Activated naive CD4-positive, alpha-beta T cell treated with anti-CD3 and anti-CD28 coated beads for 36 hours (primary cell): Measurements from ENCODE around the gene PTK7. TPM values are rescaled to one million over a fixed set of nuclear protein-coding genes. Genes with fewer than 3 reads are reported as not detected.

ENCODE experiments used
- CTCF ChIA-PET: fragments of 350-600 bp; sonication (Branson Sonifier 250); formaldehyde crosslinking; loops from one replicate; lab custom pipeline; 2021; ENCODE audit warnings: antibody characterized with exemption; lab: Charles Lee
- DNase-seq: peaks from one replicate; pipeline ENCODE4 v3.0.0-alpha.2; 2020
- H3K27ac Mint-ChIP-seq: one replicate; pipeline ENCODE4 v1.8.0; 2021; ENCODE audit warnings: mild to moderate bottlenecking, mixed read lengths
- H3K27me3 Mint-ChIP-seq: one replicate; pipeline ENCODE4 v1.8.0; 2021; ENCODE audit warnings: low read depth, mixed read lengths
- H3K36me3 Mint-ChIP-seq: one replicate; pipeline ENCODE4 v1.8.0; 2021; ENCODE audit warnings: low read depth, mixed read lengths
- H3K4me1 Mint-ChIP-seq: one replicate; pipeline ENCODE4 v1.8.0; 2021; ENCODE audit warnings: low read depth, mixed read lengths
- H3K4me3 Mint-ChIP-seq: one replicate; pipeline ENCODE4 v1.8.0; 2021; ENCODE audit warnings: mild to moderate bottlenecking, moderate library complexity, mixed read lengths
- H3K9me3 Mint-ChIP-seq: one replicate; pipeline ENCODE4 v1.8.0; 2021; ENCODE audit warnings: mixed read lengths
- intact Hi-C: fragments of 100-400 bp; cut with micrococcal nuclease; formaldehyde crosslinking; loops from one replicate; pipeline ENCODE4 v1.15.1; 2023
- total RNA-seq, 2 experiments: library from RNA; stranded (reverse); gene quantifications; one replicate each; pipeline ENCODE4 v1.2.3, GENCODE V29; 2021

The PTK7 gene
- total RNA-seq, 2 experiments from 2014 or later, result 2.0 to 2.2 TPM

DNA sequence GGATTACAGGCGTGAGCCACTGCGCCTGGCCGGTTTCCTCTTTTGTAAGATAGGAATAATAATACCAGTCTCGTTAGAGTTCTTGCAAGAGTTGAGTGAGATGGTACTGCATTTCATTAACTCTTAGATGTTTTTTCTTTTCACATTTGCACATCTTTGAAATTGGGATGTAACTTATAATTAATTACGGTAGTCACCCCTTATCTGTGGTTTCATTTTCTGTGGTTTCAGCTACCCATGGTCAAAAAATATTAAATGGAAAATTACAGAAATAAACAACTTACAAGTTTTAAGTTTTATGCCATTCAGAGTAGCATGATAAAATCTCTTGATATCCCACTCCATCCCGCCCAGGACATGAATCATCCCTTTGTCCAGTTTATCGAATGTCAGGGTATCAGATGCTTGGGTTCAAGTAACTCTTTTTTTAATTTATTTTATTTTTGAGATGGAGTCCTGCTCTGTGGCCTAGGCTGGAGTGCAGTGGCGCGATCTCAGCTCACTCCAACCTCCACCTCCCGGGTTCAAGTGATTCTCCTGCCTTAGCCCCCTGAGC is 15.4 kb downstream of the PTK7 start:
- no peak overlapping the region for H3K4me3 Mint-ChIP-seq
- no peaks in the 10 kb centered on the region for H3K27me3 Mint-ChIP-seq
- CTCF ChIA-PET, result no interaction called here
- H3K36me3 Mint-ChIP-seq, result no peaks in the 10 kb centered on the region
- no peaks in the 10 kb centered on the region for H3K9me3 Mint-ChIP-seq
- intact Hi-C loops, result no loop called here
- H3K4me1 Mint-ChIP-seq, result peaks cover 6% of the 10 kb centered on the region
- H3K27ac Mint-ChIP-seq, result no peak overlapping the region
- no peak for DNase-seq

GRCh38 chr6:43092635-43093034 is 16.5 kb downstream of the PTK7 start:
- H3K9me3 Mint-ChIP-seq, result no peaks in the 10 kb centered on the region
- CTCF ChIA-PET, result no interaction called here
- peaks cover 6% of the 10 kb centered on the region for H3K4me1 Mint-ChIP-seq
- no peak overlapping the region for H3K27ac Mint-ChIP-seq
- no peaks in the 10 kb centered on the region for H3K36me3 Mint-ChIP-seq
- H3K27me3 Mint-ChIP-seq, result no peaks in the 10 kb centered on the region
- intact Hi-C loops, result no loop called here
- H3K4me3 Mint-ChIP-seq, result no peak overlapping the region
- no peak for DNase-seq

DNA sequence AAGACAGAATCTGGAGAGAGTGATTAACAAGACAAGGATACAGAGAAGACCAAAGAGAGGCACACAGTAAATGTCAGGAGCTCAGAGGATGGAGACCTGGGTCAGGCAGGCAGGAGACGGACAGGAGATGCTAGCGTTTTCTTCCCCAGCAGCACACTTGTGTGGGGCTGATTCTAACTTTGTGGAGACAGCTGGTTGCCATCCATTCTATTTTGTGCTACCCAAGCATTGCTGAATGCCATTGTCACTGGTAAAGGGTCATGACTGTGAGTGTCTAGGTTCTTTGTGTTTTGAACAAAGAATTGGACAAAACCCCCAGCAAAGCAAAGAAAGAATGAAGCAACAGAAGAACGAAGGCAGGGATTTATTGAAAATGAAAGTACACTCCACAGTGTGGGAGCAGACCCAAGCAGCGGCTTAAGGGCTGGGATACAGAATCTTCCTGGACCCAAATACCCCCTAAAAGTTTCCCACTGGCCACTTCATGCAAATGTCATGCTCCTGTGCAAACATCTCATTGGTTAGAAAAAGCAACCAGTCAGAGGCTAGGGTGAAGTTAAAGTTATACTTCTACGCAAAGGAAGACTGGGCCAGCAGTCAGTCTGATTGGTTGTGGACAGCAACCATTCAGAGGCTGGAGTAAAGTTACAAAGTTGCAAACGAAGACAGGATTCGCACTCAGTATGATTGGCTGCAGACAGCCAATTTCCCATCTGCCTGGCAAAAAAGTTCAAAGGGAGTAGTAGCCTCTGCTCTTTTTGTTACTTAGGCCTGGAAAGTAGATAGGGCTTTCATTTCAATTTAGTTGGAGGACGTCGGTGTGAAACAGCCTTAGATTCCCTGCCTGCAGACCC is 17.5 kb downstream of the PTK7 start:
- Mint-ChIP-seq H3K4me3 (peak overlapping the region; percentile 0), H3K27me3 (no peaks in the 10 kb centered on the region), H3K27ac (no peak overlapping the region), H3K9me3 (no peaks in the 10 kb centered on the region), H3K4me1 (peaks cover 6% of the 10 kb centered on the region), H3K36me3 (no peaks in the 10 kb centered on the region)
- intact Hi-C loops, result no loop called here
- DNase-seq, result peak; percentile 18
- CTCF ChIA-PET, result no interaction called here

- Mint-ChIP-seq H3K27ac (no peak overlapping the region), H3K9me3 (no peaks in the 10 kb centered on the region), H3K4me1 (peaks cover 6% of the 10 kb centered on the region), H3K36me3 (no peaks in the 10 kb centered on the region), H3K4me3 (no peak overlapping the region), H3K27me3 (no peaks in the 10 kb centered on the region)
- intact Hi-C loops, result no loop called here
- CTCF ChIA-PET, result interaction anchor here (1.0 kb wide), 1 partner anchor 9 kb away, joined by 3 read pairs; no protein-coding TSS in a partner anchor
- DNase-seq, result no peak
Measured at GRCh38 chr6:43095939-43096338, 19.8 kb downstream of the PTK7 start.

DNA sequence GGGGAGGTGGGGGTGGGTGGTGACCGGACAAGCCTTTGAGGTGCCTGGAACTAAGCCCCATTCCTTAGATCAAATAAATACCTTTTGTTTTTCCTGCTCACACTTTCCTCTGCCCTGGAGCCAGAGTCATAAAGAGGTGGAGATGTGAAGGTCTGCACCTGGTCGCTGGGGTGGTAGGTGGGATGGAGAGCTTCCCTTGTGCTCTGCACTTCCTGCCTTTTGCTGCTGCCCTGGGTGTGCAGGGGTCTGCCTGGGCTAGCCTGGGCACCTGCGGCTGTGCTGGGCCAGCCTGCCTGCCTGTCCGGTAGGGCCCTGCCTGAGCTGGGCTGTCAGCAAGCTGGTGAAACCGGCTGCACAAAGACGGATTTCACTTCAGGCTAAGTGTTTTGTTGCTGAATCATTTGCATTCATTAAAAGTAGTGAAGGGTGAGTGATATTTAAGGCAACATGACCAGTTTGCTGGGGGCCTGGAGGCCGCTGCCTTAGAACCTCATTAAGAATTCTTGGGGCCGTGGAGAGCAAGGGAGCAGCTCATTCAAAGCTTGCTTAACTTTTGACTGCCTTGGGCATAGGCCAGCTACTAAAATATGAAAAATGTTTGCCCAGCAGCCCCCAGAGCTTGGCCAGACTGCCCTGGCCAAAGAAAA is 20.5 kb downstream of the PTK7 start:
- Mint-ChIP-seq H3K27ac (no peak overlapping the region), H3K36me3 (no peaks in the 10 kb centered on the region), H3K4me1 (peaks cover 6% of the 10 kb centered on the region), H3K4me3 (no peak overlapping the region), H3K9me3 (no peaks in the 10 kb centered on the region), H3K27me3 (no peaks in the 10 kb centered on the region)
- intact Hi-C loops, result no loop called here
- CTCF ChIA-PET, result interaction anchor here (0.8 to 1.0 kb wide), 2 partner anchors 9 to 27 kb away, joined by 3 to 4 read pairs; no protein-coding TSS in a partner anchor
- DNase-seq, result no peak

GRCh38 chr6:43097098-43097489 is 21.0 kb downstream of the PTK7 start:
- H3K9me3 Mint-ChIP-seq, result no peaks in the 10 kb centered on the region

DNA sequence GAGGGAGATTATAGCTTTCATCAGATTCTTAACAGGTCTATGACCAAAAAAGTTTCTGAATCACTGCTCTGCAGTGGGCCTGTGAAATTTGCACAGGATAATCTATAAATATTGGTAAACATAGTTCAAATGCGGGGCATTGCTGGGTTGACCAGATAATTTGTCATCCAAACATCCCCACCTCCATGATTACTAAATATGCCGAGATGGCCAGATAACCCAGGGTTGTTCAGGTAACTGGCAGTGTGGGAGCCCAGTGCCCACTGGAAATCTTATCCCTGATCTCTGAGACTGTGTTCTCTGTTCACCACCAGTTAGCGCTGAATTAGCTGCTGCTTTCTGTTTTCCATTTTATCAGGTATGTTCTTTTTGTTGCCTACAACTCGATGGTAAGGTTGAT is 21.4 kb downstream of the PTK7 start:
- CTCF ChIA-PET, result interaction anchor here (0.6 to 1.1 kb wide), 3 partner anchors 8 to 166 kb away, joined by 3 to 4 read pairs (median 3); no protein-coding TSS in a partner anchor
- Mint-ChIP-seq H3K36me3 (no peaks in the 10 kb centered on the region), H3K27me3 (no peaks in the 10 kb centered on the region), H3K27ac (no peak overlapping the region), H3K4me3 (no peak overlapping the region), H3K9me3 (no peaks in the 10 kb centered on the region), H3K4me1 (peaks cover 6% of the 10 kb centered on the region)
- intact Hi-C loops, result no loop called here
- no peak for DNase-seq

More at GRCh38 chr6:43097098-43097489, 21.0 kb downstream of the PTK7 start:
- intact Hi-C loops, result no loop called here
- H3K27ac Mint-ChIP-seq, result no peak overlapping the region
- H3K4me1 Mint-ChIP-seq, result peaks cover 6% of the 10 kb centered on the region
- no peak overlapping the region for H3K4me3 Mint-ChIP-seq
- DNase-seq, result no peak
- H3K36me3 Mint-ChIP-seq, result no peaks in the 10 kb centered on the region
- H3K27me3 Mint-ChIP-seq, result no peaks in the 10 kb centered on the region
- CTCF ChIA-PET, result interaction anchor here (0.8 to 1.1 kb wide), 2 partner anchors 7 to 28 kb away, joined by 3 to 4 read pairs; no protein-coding TSS in a partner anchor

DNA sequence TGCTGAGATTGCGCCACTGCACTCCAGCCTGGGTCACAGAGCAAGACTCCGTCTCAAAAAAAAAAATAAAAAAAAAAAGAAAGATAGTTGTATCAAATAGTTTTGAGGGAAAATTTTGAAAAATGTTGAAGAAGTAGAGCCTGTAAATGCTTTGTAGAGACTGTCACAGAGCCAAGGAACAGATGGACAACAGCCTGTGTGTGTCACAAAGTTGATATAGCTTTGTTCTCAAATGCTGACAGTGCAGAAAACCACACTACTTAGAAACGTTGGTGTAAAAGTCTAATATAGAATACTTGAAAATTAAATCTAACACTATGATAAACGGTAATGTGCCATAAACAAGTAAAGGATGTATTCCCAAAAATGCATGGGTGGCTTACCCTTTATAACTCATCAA is 25.4 kb downstream of the PTK7 start:
- Mint-ChIP-seq H3K4me1 (no peaks in the 10 kb centered on the region), H3K4me3 (no peak overlapping the region), H3K9me3 (no peaks in the 10 kb centered on the region), H3K27ac (no peak overlapping the region), H3K36me3 (no peaks in the 10 kb centered on the region), H3K27me3 (no peaks in the 10 kb centered on the region)
- CTCF ChIA-PET, result interaction anchor here (0.6 to 0.7 kb wide), 2 partner anchors 404 to 440 kb away, joined by 3 read pairs; no protein-coding TSS in a partner anchor
- no peak for DNase-seq
- intact Hi-C loops, result no loop called here

DNA sequence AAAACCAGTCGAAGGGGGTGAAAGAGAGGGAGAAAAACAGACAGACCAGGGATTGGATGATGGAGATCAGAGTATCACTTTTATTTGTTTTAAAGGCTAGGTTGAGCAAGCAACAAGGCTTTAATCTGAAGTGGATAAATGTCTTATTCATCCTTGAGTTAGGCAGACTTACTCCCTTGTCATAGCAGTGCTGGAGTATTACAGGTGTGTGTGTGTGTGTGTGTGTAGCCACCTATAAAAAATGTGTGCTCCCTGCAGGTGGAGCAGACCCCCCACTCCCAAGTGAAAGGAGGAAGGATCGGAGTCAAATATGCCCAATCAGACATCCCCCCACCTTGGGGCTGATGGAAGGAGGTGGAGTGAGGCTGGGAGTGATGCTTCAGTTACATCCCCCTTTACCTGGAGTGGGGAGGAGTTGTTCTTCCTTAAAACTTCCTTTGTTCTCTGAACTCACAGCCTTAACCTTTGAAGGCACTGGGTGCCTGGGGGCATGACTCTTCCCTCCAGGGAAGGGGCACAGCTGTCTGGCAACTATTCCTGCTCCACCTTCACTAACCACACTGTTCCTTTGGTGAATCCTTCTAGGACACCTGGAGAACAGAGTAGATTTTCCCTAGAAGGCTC is 27.3 kb downstream of the PTK7 start:
- Mint-ChIP-seq H3K36me3 (no peaks in the 10 kb centered on the region), H3K4me3 (no peak overlapping the region), H3K27me3 (no peaks in the 10 kb centered on the region), H3K9me3 (no peaks in the 10 kb centered on the region), H3K4me1 (no peaks in the 10 kb centered on the region), H3K27ac (no peak overlapping the region)
- DNase-seq, result no peak
- CTCF ChIA-PET, result no interaction called here
- intact Hi-C loops, result no loop called here

- no peaks in the 10 kb centered on the region for H3K27me3 Mint-ChIP-seq
- H3K4me3 Mint-ChIP-seq, result no peak overlapping the region
- H3K4me1 Mint-ChIP-seq, result no peaks in the 10 kb centered on the region
- no peaks in the 10 kb centered on the region for H3K9me3 Mint-ChIP-seq
- no peak overlapping the region for H3K27ac Mint-ChIP-seq
- no peaks in the 10 kb centered on the region for H3K36me3 Mint-ChIP-seq
- intact Hi-C loops, result no loop called here
- CTCF ChIA-PET, result no interaction called here
- no peak for DNase-seq
Measured at GRCh38 chr6:43105538-43106222, 29.6 kb downstream of the PTK7 start.

- CTCF ChIA-PET, result no interaction called here
- H3K4me1 Mint-ChIP-seq, result no peaks in the 10 kb centered on the region
- no peak overlapping the region for H3K27ac Mint-ChIP-seq
- DNase-seq, result no peak
- no peaks in the 10 kb centered on the region for H3K27me3 Mint-ChIP-seq
- H3K4me3 Mint-ChIP-seq, result no peak overlapping the region
- no peaks in the 10 kb centered on the region for H3K9me3 Mint-ChIP-seq
- intact Hi-C loops, result no loop called here
- H3K36me3 Mint-ChIP-seq, result no peaks in the 10 kb centered on the region
Measured at GRCh38 chr6:43107344-43108062, 31.4 kb downstream of the PTK7 start.
